DMS53 treated with DMSO at 0.1 percent for 48 hours (cell line): ENCODE measurements around the gene CHRDL1.
A peak's percentile ranks its signal among the peaks of the same experiment; 100 is the strongest.

Experiments
- DNase-seq: peaks from one replicate; lab custom pipeline; 2025; ENCODE audit not compliant: unreplicated experiment; lab: John Stamatoyannopoulos, UW

The CHRDL1 gene

GRCh38 chrX:110743679-110744340 is 51.8 kb downstream of the CHRDL1 start:
- DNase-seq = no peak

GRCh38 chrX:110741213-110741796 is 54.3 kb downstream of the CHRDL1 start:
- peak; percentile 11 for DNase-seq

DNA sequence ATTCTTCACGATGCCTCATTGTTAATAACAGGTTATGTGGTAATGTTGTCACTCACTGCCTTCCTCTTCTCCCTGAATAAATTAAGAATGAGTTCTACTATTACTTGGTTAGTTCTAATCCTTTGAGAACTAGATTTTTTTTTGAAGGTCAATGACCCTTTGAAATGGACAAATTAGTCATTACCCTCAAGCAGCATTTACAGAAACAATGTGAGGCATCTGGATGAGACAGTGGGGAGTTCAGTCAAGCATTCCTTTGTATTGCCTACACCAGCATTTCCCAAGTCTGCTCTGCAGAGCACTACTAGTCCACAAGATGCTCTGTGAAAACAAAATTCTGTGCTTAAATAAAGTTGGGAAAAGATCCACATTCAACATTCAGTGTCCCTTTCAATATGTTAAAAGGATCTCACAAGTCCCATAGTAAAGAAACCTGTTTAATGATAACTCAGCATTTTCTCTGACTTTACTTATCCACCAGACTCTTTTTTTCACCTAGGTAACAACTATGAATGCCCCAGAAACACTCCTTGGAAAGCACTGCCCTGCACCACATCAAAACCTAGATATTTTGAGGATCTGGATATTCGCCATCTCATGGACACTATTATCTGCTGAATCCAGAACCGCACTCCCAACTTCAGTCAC is 60.6 kb downstream of the CHRDL1 start:
- DNase-seq = no peak

- DNase-seq = no peak
These were observed 61.3 kb downstream of the CHRDL1 start for GRCh38 chrX:110734271-110734670.

DNA sequence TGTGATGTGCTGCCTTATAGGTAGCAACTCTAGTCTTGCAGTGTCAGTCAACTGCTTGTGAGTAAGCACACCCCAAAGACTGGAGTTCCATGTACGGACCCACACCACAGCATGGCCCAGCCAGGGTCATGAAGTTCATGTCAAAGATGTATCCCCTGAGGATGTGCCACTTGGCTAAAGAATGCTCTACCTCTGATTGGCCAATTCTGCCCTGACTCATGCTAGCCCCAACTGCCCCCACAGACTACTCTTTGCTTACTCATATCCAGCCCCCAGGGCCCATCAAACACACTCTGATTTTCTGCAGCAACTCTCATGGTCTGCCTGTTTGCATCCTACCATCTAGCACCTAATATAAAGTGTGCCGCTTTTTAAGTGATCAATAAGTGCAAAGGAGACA is 62.5 kb downstream of the CHRDL1 start:
- no peak for DNase-seq

DNA sequence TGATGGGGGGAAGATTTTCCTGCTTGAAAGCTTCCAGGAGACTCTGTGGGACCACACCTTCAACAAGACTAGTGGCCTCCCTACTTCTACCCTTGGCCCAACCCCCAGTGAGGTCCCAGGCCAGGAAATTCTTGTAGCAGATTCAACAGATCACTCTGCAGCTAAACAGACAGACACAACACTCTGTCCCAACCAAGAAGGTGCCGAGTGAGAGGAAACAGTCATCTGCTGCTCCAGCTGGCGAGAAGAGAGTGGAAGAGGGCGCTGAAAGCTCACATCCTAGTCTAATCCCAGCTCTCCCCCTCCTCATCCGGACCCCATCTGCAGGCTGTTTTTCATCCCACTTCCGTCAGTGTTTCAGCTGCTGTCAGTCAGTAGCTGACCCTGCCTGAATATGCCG is 63.4 kb downstream of the CHRDL1 start:
- no peak for DNase-seq

DNA sequence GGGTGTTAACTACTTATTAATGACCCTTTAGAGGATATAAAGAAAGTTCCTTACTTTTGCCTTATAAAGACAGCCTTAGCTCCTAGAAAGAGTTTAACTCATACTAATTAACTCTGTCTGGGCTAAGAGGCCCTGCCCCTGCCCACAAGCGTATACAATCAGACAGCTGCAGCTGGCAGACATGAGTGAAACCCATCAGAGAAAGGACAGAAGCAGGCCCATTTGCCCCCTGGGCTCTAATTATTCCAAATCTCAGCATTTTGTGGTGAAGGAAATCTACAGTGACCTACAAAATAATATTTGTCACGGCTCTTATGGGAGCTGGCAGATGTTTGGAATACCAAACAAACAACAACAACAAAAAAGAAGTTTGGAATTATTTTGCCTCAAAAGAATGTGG is 71.8 kb downstream of the CHRDL1 start:
- no peak for DNase-seq

DNA sequence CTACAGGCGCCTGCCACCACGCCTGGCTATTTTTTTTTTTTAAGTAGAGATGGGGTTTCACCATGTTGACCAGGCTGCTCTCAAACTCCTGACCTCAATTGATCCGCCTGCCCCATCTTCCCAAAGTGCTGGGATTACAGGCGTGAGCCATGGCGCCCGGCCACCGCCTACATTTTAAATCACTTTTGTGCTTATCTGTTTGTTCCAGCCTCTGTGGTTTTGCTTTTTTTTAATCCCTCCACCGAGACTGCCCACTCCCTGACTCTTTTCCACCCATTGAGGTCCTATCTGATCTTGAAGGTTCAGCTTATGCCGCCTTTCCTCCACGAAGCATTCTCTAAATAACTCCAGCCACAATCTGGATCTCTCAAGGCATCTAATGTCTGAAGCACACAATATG is 73.5 kb downstream of the CHRDL1 start:
- DNase-seq = no peak

DNA sequence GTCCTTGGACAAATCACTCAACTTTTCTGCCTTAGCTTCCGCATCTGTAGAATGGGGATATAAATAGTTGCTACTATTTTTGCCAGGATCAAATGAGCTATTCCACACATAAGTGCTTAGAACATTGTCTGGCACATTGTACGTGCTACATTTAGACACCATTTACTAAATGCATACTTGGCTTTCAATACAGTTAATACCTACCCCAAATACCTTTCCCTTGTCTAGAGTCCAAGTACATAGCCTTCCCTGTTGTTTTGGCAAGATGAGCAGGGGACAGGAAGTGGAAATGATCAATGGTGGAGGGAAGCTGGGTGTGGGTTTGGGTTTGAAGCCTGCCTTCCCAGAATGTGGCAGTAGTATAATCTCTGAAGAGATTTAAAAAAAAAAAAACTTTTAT is 82.0 kb downstream of the CHRDL1 start:
- DNase-seq = no peak

- no peak for DNase-seq
These were observed 89.2 kb downstream of the CHRDL1 start for GRCh38 chrX:110706446-110706845.

DNA sequence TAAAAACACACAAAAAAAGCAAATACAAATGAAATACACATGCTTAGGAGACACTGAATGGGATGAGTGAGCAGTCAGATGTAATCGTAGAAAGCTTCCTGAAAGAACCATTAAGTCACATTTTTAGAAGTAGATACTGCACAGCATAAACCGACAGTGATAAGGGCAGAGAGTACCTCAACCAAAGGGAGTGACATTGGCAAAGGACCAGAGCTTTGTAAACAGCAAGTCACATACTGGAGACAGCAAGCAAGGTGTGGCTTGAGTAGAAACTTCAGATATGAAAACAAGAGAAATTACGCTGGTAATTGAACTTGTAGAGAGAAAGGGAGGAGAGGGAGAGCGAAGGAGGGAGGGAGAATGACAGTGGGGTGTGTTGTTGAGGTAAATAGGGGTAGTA is 92.0 kb downstream of the CHRDL1 start:
- no peak for DNase-seq

DNA sequence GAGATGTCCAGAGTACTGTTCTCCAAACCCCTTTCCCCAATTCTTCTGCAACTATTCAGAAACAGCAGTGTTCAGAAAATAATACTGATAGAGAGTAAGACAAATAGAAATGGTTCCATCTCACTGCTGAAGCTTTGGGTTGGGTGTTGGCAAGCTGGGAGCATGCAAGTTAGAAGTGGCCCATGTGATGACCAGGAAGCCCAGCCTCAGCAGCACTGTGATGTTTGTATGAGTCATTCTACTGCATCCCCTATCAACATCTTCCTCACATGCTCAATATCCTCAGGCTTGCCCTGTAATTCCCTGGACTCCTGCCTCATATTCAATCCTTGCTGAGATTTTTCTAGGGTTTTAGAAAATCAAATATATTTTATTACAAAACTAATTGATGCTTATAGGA is 96.5 kb downstream of the CHRDL1 start:
- DNase-seq = no peak

GRCh38 chrX:110698696-110699095 is 96.9 kb downstream of the CHRDL1 start:
- DNase-seq = no peak

DNA sequence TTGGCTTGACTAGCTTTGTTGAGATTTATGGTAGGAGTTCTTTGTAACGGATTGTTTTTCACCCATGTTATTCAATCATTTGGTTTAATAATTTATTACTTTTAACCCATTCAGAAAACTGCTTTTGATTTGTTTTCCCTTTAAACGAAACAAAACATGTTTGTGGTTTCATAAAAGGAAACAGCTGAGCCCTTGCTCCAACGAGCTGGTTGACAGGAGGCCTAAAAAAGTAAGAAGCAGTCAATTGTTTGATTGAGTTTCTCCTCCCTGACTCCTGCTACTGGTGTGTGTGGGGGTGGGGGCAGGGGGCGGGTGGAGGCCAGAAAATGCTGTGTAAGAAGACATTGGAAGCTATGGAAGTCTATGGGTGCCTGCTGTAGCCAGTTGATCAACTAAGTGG is 102.8 kb downstream of the CHRDL1 start:
- no peak for DNase-seq

DNA sequence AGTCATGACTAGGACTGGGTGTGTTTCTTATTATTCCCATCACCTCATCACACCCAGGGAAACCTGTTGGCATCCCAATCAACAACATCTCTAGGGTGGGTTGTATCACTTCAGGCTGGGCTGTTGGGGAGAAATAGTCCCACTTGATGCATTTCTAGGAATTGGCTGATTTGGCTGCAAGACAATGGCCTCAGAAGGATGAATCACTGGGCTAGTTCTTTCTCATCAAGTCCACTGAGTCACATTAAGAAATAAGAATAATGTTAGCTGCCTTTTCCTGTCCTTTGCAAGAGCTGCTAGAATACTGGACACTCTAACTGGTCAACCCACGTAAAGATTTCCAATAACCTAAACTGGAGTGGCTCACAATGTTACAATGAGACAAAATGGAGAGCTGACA is 104.2 kb downstream of the CHRDL1 start:
- no peak for DNase-seq

DNA sequence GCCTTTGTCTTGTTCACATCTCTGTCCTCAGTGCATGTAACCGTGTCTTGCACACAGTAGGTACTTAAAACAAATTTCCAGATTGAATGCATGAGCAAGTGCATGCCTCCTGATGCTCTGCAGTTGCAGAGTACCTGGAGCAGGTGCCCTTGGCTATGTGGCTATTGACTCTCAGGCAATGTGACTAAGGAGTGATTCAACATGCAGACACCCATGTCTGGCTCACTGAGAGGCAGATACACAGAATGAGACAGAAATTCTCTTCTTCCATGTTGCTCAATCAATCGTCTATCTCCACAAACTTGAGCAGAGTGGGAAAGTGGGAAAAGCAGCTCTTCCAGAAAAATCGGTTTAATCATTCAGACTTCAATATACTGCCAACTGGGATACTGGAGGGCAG is 111.0 kb downstream of the CHRDL1 start:
- no peak for DNase-seq

DNA sequence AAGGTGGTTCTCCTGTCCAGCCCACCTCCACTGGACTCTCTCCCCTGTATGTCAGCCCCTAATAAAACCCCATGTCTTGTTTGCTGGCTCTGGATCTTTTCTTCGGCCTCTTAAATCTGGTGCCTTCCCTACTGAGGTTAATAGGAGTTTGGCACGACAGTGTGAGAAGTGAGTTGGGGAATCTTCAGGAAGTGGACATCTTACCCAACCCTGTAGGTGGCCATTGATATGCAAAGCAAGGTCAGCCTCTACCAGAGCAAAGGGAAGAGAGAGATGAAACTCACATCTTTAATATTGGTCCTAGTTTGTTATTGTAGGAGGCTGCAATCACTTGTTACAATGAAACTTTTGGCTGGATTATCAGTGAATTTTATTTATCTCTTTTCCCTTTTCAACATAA is 111.7 kb downstream of the CHRDL1 start:
- no peak for DNase-seq

GRCh38 chrX:110678591-110678990 is 117.0 kb downstream of the CHRDL1 start:
- no peak for DNase-seq

GRCh38 chrX:110675886-110676285 is 119.7 kb downstream of the CHRDL1 start:
- no peak for DNase-seq

GRCh38 chrX:110671068-110671803 is 124.4 kb downstream of the CHRDL1 start:
- peak; percentile 5 for DNase-seq

DNA sequence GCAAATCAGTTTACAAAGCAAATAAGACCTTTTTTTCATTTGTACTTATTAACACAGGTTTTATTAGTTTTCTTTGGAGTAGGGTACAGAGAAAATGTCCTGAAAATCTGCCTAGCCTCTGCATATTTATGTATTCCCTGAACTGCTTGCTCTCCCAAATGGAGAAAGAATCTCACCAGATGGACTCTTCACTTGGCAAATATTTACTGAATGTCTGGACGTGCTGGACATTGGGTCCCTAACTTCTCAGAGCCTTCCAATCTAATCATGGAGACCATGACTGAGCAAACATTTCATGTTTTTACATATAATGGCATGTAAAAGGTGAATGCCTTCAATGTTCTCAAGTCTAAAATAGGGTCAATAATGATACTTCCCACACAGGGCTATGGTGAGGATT is 126.0 kb downstream of the CHRDL1 start:
- peak; percentile 7 for DNase-seq

DNA sequence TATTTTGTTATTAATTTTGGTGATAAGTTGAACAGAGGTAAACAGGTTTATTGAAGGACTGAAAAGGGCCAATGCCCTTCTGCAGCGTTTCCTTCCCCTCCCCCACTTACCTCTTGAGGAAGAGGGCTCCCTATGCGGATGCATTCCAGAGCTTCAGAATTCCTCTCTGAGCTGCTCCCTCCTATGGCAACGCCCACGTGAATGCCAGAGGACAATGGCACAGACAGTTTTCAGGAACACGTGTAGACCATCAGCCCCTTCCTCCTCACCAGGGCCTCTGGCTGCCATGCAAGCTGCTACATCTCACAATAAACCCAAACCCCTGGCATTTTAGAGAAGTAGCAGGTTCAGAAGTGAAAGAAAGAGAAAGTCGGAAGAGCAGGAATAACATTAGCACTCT is 127.9 kb downstream of the CHRDL1 start:
- DNase-seq = no peak
